ENCODE data around the gene DYNC2I2.

DYNC2I2 gene

GRCh38 chr9:128654481-128654880 lies 2.2 kb downstream of the DYNC2I2 start:
- no peak for TF ChIP-seq POLR2AphosphoS5 (IDR thresholded peaks at IDR 0.05; ENCODE audit: low read depth, low read length)
- no peak for TF ChIP-seq FOXP2 (optimal IDR thresholded peaks at IDR 0.05; ENCODE audit: borderline replicate concordance, extremely low read depth, extremely low read length, insufficient read depth)
- no peak for TF ChIP-seq TAF1 (IDR thresholded peaks at IDR 0.05; ENCODE audit: borderline replicate concordance, insufficient read depth, low read length)
- no peak for TF ChIP-seq REST (IDR thresholded peaks at IDR 0.05; ENCODE audit: insufficient read depth in 1 of 2, low read depth in 2 of 2, low read length in 2 of 2)
- no peak for TF ChIP-seq SIN3A (IDR thresholded peaks at IDR 0.05; ENCODE audit: borderline replicate concordance, insufficient read depth, low read length)

GRCh38 chr9:128653908-128654307 lies 2.7 kb downstream of the DYNC2I2 start:
- no peak for TF ChIP-seq TAF1 (IDR thresholded peaks at IDR 0.05; ENCODE audit: borderline replicate concordance, insufficient read depth, low read length)

- TF ChIP-seq FOXP2 (optimal IDR thresholded peaks at IDR 0.05; ENCODE audit: borderline replicate concordance, extremely low read depth, extremely low read length, insufficient read depth) (no peak), POLR2AphosphoS5 (IDR thresholded peaks at IDR 0.05; ENCODE audit: low read depth, low read length) (no peak), REST (IDR thresholded peaks at IDR 0.05; ENCODE audit: insufficient read depth in 1 of 2, low read depth in 2 of 2, low read length in 2 of 2) (no peak), SIN3A (IDR thresholded peaks at IDR 0.05; ENCODE audit: borderline replicate concordance, insufficient read depth, low read length) (no peak), TAF1 (IDR thresholded peaks at IDR 0.05; ENCODE audit: borderline replicate concordance, insufficient read depth, low read length) (no peak)
These were observed 4.8 kb downstream of the DYNC2I2 start for GRCh38 chr9:128651798-128652197.

GRCh38 chr9:128643519-128644300 lies 12.9 kb downstream of the DYNC2I2 start:
- TF ChIP-seq TAF1 (IDR thresholded peaks at IDR 0.05; ENCODE audit: borderline replicate concordance, insufficient read depth, low read length) (no peak), SIN3A (IDR thresholded peaks at IDR 0.05; ENCODE audit: borderline replicate concordance, insufficient read depth, low read length) (no peak), REST (IDR thresholded peaks at IDR 0.05; ENCODE audit: insufficient read depth in 1 of 2, low read depth in 2 of 2, low read length in 2 of 2) (no peak)

GRCh38 chr9:128642675-128643245 lies 13.9 kb downstream of the DYNC2I2 start:
- TF ChIP-seq TAF1 (IDR thresholded peaks at IDR 0.05; ENCODE audit: borderline replicate concordance, insufficient read depth, low read length) (no peak), POLR2AphosphoS5 (IDR thresholded peaks at IDR 0.05; ENCODE audit: low read depth, low read length) (no peak)

- TF ChIP-seq REST (IDR thresholded peaks at IDR 0.05; ENCODE audit: insufficient read depth in 1 of 2, low read depth in 2 of 2, low read length in 2 of 2), result no peak
- TF ChIP-seq POLR2AphosphoS5 (IDR thresholded peaks at IDR 0.05; ENCODE audit: low read depth, low read length), result no peak
- TF ChIP-seq FOXP2 (optimal IDR thresholded peaks at IDR 0.05; ENCODE audit: borderline replicate concordance, extremely low read depth, extremely low read length, insufficient read depth), result no peak
- TF ChIP-seq SIN3A (IDR thresholded peaks at IDR 0.05; ENCODE audit: borderline replicate concordance, insufficient read depth, low read length), result no peak
- TF ChIP-seq TAF1 (IDR thresholded peaks at IDR 0.05; ENCODE audit: borderline replicate concordance, insufficient read depth, low read length), result no peak
These were observed 16.0 kb downstream of the DYNC2I2 start for GRCh38 chr9:128640603-128641002.
